Measurements from ENCODE around the gene DNAJC16. TPM values are rescaled to one million over a fixed set of nuclear protein-coding genes. Genes with fewer than 3 reads are reported as not detected.

Gene DNAJC16
- total RNA-seq, 1 experiment from 2014 or later, result 8.3 TPM

DNA sequence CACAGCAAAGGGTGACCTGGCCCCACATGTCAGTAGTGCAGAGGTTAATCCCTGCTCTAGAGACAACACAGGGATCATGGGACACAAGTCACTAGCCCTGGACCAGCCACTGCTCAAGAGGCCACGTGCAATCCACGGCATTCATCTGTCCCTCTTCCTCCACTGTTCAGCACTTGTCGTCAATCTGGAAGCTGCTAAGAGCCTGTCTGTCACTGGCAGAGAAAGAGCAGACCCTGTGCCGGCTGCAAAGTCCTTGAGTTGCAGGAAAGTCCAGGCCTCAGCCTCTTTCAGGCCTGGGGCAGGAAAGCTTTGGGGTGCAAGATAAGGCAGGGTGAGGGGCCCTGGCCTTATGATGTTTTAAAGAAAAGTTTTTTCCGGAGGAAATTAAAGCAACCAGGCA lies 34.1 kb upstream of the DNAJC16 start:
- Histone ChIP-seq H3K4me1 (replicated peaks) (no peaks in the 10 kb centered on the region), H3K4me3 (no peak overlapping the region), H3K36me3 (no peaks in the 10 kb centered on the region), H3K9me3 (replicated peaks) (no peaks in the 10 kb centered on the region), H3K27ac (no peak overlapping the region), H3K27me3 (replicated peaks) (no peaks in the 10 kb centered on the region)
- no peak for DNase-seq (ENCODE audit: low read depth in 1 of 2, low spot score in 2 of 2)

DNA sequence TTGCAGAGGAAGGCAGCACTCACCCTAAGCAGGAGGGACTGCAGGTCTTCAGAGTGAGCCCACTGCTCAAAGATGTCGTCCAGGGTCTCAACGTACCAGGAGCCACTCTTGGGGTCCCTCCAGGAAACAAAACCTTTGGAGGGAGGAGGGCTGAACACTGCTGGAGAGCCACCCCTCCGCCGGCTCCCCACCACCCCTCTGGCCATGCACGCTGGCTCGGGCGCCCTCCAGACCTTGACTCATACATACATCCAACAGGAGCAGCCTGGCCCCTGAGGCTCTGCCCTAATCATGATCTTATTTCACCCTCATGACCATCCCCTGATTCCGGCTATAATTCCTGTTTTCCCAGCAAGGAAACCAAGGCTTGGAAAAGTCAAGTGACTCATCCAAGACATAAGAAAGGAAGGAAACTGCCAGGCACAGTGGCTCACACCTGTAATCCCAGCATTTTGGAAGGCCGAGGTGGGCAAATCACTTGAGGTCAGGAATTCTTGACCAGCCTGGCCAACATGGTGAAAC lies 32.7 kb upstream of the DNAJC16 start:
- Histone ChIP-seq H3K4me3 (no peak overlapping the region), H3K27ac (no peak overlapping the region)

DNA sequence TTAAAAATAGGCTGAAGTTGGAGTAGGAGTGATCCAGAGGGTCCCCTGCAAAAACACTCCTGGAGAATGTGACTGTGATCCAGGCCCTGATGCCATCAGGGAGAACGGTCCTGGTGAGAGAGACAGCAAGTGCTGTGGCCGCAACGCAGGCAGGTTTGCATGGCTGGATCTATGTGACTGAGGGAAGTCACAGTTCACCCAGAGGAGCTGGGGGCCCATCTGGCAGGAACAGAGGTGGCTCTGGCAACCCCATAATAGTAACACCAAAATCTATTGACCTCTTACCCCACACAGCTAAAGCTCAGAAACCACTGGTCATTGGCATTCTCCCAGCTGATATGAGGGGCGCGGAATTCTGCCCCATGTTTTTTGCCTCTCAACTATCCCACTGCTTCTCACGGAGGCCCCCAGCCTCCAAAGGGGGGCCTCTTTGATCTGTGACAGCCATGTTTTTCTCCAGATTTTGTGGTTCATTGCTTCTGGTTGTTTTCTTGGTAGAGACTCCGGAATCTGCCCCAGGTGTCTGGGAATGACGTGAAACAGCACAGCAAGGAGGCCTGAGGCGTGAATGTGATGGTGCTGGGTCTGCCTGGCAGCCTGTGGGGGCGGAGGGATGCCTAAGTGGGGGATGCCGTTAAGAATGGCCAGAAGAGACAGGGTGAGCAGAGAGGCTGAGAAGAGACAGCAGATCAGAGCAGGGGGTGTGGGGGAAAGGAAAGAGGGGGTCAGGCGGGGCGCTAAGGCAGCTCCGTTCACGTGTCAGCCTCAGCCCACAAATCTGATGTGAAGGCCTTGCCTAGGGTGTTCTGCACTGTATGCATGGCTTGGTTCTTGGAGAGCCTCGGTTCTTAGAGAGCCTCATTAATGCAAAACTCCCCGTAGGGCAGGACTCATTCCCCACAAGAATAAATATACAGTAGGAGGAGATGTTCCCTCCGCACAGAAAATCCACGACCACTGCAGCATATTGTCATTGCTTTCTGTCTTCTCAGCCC lies 26.2 kb upstream of the DNAJC16 start:
- Histone ChIP-seq H3K9me3 (replicated peaks) (no peaks in the 10 kb centered on the region), H3K27ac (no peak overlapping the region), H3K27me3 (replicated peaks) (no peaks in the 10 kb centered on the region), H3K36me3 (no peaks in the 10 kb centered on the region), H3K4me1 (replicated peaks) (0 out of 2 replicates have a peak, but pooled peaks cover 3% of the 10 kb centered on the region), H3K4me3 (no peak overlapping the region)
- DNase-seq (ENCODE audit: low read depth in 1 of 2, low spot score in 2 of 2), result no peak

More for the DNA sequence above, 32.7 kb upstream of the DNAJC16 start:
- no peak for DNase-seq (ENCODE audit: low read depth in 1 of 2, low spot score in 2 of 2)
- no peaks in the 10 kb centered on the region for H3K36me3 ChIP-seq
- no peaks in the 10 kb centered on the region for H3K4me1 ChIP-seq (replicated peaks)
- no peaks in the 10 kb centered on the region for H3K27me3 ChIP-seq (replicated peaks)
- no peaks in the 10 kb centered on the region for H3K9me3 ChIP-seq (replicated peaks)

DNA sequence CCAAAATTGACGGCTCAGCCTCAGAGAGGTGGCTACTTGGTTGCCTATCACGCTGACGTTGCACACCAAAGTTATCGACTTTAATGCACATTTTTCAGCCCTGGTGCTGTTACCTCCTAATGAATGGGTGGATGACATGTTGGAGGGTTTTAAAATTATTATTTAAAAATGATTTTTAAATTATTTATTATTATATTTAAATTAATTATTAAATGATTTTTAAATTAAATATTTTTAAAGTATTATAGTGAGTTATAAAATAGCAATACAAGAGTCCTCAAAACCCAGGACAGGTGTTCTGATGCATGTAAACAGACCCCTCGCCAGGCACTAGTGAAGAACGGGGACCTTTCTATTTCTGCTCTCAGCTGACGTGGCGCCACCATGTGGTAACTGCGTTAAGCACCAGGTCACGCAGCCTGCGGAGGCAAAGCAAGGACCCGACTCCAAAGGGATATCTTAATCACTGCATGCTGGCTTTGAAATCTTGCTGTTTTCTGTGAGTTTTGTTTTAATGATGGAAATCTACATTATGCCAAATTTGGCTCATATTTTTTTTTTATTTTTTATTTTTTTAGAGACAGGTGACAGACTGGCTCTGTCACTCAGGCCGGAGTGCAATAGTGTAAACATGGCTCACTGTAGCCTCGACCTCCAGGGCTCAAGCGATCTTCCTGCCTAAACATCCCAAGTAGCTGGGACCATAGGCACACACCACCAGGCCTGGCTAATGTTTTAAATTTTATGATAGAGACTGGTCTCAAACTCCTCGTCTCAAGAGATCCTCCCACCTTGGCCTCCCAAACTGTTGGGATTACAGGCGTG lies 25.2 kb upstream of the DNAJC16 start:
- Histone ChIP-seq H3K27ac (no peak overlapping the region), H3K4me3 (no peak overlapping the region), H3K36me3 (no peaks in the 10 kb centered on the region), H3K9me3 (replicated peaks) (no peaks in the 10 kb centered on the region), H3K4me1 (replicated peaks) (0 out of 2 replicates have a peak, but pooled peaks cover 3% of the 10 kb centered on the region), H3K27me3 (replicated peaks) (no peaks in the 10 kb centered on the region)
- peak; percentile 37 to 71 for DNase-seq (ENCODE audit: low read depth in 1 of 2, low spot score in 2 of 2)

DNA sequence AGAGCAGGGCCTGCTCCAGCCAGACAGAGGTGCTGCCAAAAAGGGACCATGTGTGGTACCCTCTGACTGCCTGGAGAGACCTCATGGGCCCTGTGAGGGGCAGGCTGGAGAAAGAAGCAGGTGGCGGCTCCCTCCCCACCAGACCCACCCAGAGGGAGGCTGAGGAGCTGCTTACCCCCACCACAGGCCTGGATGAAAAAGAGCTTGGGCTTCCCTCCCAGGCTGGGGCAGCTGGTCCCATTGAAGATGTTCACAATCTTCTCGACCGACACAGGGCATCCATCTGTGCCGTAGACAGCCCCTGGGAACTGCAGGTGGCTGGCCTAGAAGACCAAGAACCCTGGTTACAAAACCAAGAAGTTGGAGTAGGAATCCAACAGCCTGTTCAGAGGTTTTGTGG lies 22.2 kb upstream of the DNAJC16 start:
- Histone ChIP-seq H3K4me3 (no peak overlapping the region), H3K27me3 (replicated peaks) (no peaks in the 10 kb centered on the region), H3K4me1 (replicated peaks) (0 out of 2 replicates have a peak, but pooled peaks cover 3% of the 10 kb centered on the region), H3K9me3 (replicated peaks) (no peaks in the 10 kb centered on the region), H3K27ac (no peak overlapping the region), H3K36me3 (no peaks in the 10 kb centered on the region)
- no peak for DNase-seq (ENCODE audit: low read depth in 1 of 2, low spot score in 2 of 2)

DNA sequence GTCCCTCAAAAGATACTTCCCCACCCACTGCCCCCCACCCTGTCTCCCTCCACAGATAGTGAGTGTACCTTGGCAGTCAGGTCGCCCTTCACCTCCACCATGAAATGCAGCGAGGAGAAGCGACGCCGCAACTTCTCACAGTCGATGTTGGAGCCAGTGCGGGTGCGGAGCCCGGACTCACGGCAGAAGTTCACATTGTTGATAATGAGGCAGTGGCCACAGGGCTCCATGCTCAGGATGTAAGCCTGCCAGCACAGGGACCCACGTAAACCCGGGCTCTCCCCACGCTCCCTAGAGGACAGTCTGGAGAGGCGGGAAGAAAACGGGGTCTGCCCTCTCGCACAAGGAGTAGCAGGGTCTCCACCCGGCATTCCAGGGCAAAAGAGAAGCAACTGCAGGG lies 19.8 kb upstream of the DNAJC16 start:
- H3K4me3 ChIP-seq, result no peak overlapping the region
- H3K27ac ChIP-seq, result no peak overlapping the region
- no peaks in the 10 kb centered on the region for H3K9me3 ChIP-seq (replicated peaks)
- no peaks in the 10 kb centered on the region for H3K27me3 ChIP-seq (replicated peaks)
- DNase-seq (ENCODE audit: low read depth in 1 of 2, low spot score in 2 of 2), result no peak
- H3K4me1 ChIP-seq (replicated peaks), result 0 out of 2 replicates have a peak, but pooled peaks cover 3% of the 10 kb centered on the region
- no peaks in the 10 kb centered on the region for H3K36me3 ChIP-seq

DNA sequence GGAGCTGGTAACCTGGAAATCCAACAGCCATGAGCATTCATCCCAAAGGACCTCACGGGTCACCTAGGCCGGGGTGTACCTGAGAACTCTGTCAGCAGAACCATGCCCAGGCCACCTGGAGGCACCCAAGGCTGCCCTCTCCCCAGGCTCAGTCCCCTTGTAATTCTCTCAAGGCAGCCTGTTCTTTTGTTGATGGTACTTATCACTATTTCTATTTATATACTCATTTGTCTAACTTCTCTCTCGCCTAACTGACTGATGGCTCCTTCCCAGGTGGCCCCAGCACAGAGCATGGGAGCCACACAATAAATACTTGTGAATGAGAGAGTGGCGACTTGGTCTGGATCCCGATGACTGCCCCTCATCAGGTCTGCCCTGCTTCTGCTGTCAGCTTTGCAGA lies 19.4 kb upstream of the DNAJC16 start:
- H3K4me3 ChIP-seq, result no peak overlapping the region
- H3K27ac ChIP-seq, result no peak overlapping the region
- DNase-seq (ENCODE audit: low read depth in 1 of 2, low spot score in 2 of 2), result no peak

DNA sequence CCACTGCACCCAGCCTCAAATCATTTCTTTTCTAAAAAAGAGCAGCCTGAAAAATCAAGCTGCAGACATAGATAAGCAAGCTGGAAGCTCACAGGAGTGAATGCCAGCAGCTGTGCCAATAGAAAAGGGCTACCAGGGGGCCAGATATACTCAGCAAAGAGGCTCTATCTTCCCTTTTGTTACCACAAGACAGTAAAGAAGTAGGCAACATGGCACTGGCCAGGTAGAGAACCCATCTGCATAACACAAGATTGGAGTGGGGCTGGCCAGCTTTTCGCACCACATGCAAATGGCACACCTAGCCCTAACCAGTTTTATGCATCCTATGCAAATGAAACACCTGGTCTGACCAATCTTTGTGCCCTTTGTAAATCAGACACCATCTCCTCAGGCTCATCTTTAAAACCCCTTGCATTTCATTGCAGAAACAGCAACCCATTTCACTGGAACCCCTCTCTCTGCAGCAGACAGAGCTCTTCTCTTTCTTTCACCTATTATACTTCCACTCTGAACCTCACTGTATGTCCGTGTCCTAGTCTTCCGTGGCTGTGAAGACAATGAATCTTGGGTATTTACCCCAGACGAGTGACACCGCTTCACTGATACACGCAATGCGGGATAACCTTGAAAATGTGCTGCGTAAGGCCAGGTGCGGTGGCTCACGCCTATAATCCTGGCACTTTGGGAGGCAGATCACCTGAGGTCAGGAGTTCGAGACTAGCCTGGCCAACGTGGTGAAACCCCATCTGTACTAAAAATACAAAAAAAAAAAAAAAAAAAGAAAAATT lies 17.8 kb upstream of the DNAJC16 start:
- Histone ChIP-seq H3K4me3 (no peak overlapping the region), H3K27me3 (replicated peaks) (no peaks in the 10 kb centered on the region), H3K36me3 (no peaks in the 10 kb centered on the region), H3K27ac (no peak overlapping the region), H3K9me3 (replicated peaks) (no peaks in the 10 kb centered on the region), H3K4me1 (replicated peaks) (no peaks in the 10 kb centered on the region)
- DNase-seq (ENCODE audit: low read depth in 1 of 2, low spot score in 2 of 2), result no peak

More for the DNA sequence above, 19.4 kb upstream of the DNAJC16 start:
- Histone ChIP-seq H3K4me1 (replicated peaks) (0 out of 2 replicates have a peak, but pooled peaks cover 3% of the 10 kb centered on the region), H3K36me3 (no peaks in the 10 kb centered on the region), H3K27me3 (replicated peaks) (no peaks in the 10 kb centered on the region), H3K9me3 (replicated peaks) (no peaks in the 10 kb centered on the region)

DNA sequence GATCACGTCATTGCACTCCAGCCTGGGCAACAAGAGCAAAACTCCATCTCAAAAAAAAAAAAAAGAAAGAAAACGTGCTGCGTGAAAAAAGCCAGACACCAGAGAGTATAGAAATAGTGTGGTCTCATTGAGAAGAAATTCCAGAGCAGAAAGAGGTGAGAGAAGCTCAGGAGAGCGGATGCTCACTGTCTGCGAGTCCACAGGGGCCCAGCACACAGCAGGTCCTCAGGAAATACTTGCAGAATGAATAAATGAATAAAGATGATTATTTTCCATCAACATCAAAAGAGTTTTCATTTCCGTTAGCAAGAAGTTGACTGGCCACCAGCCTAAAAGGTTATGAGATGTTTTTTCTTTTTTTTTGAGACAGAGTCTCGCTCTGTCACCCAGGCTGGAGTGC lies 17.1 kb upstream of the DNAJC16 start:
- no peaks in the 10 kb centered on the region for H3K27me3 ChIP-seq (replicated peaks)
- no peak for DNase-seq (ENCODE audit: low read depth in 1 of 2, low spot score in 2 of 2)
- H3K9me3 ChIP-seq (replicated peaks), result no peaks in the 10 kb centered on the region
- H3K4me1 ChIP-seq (replicated peaks), result no peaks in the 10 kb centered on the region
- H3K27ac ChIP-seq, result no peak overlapping the region
- H3K36me3 ChIP-seq, result no peaks in the 10 kb centered on the region
- H3K4me3 ChIP-seq, result no peak overlapping the region

DNA sequence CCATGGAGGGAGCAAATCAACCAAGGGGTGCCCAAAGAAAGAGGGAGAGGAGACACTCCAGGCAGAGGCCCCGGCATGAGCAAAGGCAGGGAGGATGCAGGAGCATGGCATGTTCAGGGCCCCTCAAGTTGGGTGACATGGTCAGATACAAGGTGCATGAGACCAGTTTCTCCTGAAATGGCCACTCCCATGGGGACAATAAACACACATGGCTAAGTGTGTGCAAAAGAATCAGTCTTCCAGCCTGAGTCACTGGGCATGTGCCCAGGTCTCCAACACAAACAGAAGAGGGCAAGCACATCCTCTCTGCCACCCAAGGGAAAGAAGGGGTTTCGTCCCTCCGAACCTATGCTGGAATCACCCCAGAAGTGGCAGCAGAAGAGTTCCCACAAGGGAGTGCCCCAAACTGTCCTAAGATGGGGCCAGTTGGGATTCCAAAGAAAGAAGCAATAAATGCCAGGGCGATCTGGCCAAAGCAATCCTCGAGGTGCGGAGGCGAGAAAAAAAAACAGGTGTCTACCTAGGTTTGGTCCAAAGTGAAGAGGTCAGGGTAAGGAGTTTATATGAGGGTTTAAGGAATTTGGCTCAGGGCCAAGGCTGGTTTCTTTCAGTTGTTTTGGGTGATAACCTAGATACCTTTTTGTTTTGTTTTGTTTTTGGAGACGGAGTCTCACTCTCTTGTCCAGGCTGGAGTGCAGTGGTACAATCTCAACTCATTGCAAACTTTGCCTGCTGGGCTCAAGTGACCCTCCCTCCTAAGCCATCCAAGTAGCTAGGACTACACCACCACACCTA lies 15.8 kb upstream of the DNAJC16 start:
- H3K27ac ChIP-seq, result no peak overlapping the region
- DNase-seq (ENCODE audit: low read depth in 1 of 2, low spot score in 2 of 2), result no peak
- H3K9me3 ChIP-seq (replicated peaks), result no peaks in the 10 kb centered on the region

DNA sequence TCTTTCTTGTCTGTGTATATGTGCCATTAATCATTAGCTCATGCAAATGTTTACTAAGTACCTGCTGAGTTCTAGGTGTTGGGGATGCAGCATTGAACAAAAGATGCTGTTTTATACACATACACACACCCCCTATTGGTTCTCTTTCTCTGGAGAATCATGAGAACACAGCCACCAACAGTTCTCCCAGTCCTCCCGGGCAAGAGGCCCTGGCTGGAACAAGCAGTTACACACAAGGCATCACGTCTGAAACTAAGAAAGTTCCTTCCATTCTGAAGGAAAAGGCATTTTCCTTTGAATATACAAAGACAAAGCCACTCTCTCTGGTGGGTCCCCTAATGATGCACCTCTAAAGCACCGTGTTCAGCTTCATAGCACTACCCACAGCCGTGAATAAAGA lies 13.5 kb upstream of the DNAJC16 start:
- H3K9me3 ChIP-seq (replicated peaks), result no peaks in the 10 kb centered on the region
- no peaks in the 10 kb centered on the region for H3K27me3 ChIP-seq (replicated peaks)
- H3K27ac ChIP-seq, result no peak overlapping the region
- 0 out of 2 replicates have a peak, but pooled peaks cover 6% of the 10 kb centered on the region for H3K36me3 ChIP-seq
- no peak overlapping the region for H3K4me3 ChIP-seq
- peaks cover 9% of the 10 kb centered on the region for H3K4me1 ChIP-seq (replicated peaks)
- DNase-seq (ENCODE audit: low read depth in 1 of 2, low spot score in 2 of 2), result no peak

More for the DNA sequence above, 15.8 kb upstream of the DNAJC16 start:
- Histone ChIP-seq H3K4me1 (replicated peaks) (peaks cover 9% of the 10 kb centered on the region), H3K4me3 (no peak overlapping the region), H3K36me3 (no peaks in the 10 kb centered on the region), H3K27me3 (replicated peaks) (no peaks in the 10 kb centered on the region)

DNA sequence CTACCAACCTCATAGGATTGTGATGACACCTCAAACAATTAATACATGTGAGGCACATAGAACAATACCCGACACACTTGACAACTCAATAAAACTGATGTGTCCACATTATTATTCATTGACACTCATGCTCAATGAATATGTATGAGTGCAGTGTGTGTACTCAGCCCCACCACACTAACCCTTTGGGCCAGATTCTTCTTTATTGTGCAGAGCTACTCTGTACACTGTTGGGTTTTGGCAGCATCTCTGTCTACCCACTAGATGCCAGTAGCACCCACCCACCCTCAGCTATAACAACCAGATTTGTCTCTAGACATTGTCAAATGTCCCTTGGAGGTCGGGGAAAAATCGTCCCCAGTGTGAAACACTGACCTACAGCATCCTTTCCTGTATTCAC lies 12.7 kb upstream of the DNAJC16 start:
- Histone ChIP-seq H3K4me3 (no peak overlapping the region), H3K4me1 (replicated peaks) (peaks cover 9% of the 10 kb centered on the region), H3K9me3 (replicated peaks) (no peaks in the 10 kb centered on the region), H3K27ac (no peak overlapping the region), H3K27me3 (replicated peaks) (no peaks in the 10 kb centered on the region), H3K36me3 (0 out of 2 replicates have a peak, but pooled peaks cover 6% of the 10 kb centered on the region)
- no peak for DNase-seq (ENCODE audit: low read depth in 1 of 2, low spot score in 2 of 2)
